Measurements from ENCODE around the gene SNX8. TPM values are rescaled to one million over a fixed set of nuclear protein-coding genes. Genes with fewer than 3 reads are reported as not detected.
"Not testable (repeated sequence)": the region's sequence is repeated elsewhere in the genome, so short reads cannot be mapped to it uniquely, and the experiment has no call there.

The SNX8 gene
- total and polyA plus RNA-seq, 4 donors = 24.6 to 54.6 (median 45.8) TPM

- DNase-seq = no peak
- 80 to 85% methylated on average over 20 of the region's 20 CpGs for WGBS, 2 donors
- no peak overlapping the region for H3K27ac ChIP-seq (ENCODE audit: low read depth in 1 of 2, low read length in 1 of 2)
Measured at GRCh38 chr7:2309889-2310331, 4.3 kb downstream of the SNX8 start.

DNA sequence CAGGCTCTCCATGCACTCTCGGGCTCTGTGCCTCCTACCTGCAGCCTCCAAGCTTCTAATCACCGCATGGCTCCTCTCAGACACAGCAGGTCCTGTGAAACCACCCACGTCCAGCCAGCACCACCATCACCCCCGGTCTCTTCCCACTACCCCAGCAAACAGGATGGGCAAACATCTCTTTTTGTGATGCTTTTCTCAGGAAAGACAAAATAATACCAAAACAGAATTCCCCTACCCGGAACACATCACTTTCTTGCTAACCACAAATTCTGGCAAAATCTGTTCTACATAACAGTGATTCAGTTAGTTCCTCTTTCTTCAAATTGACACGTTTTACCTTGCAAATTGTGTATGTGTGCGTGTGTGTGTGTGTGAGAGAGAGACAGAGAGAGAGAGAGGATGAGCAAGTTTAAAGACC is 6.5 kb downstream of the SNX8 start:
- Histone ChIP-seq H3K9me3 (ENCODE audit: control insufficient read depth in 4 of 4, insufficient read depth in 3 of 4, low read length in 3 of 4) (no peaks in the 10 kb centered on the region), H3K27ac (ENCODE audit: low read depth in 1 of 2, low read length in 1 of 2) (no peak overlapping the region), H3K27me3 (ENCODE audit: control insufficient read depth in 3 of 3, insufficient read depth in 3 of 3, low read length in 2 of 3) (no peaks in the 10 kb centered on the region), H3K4me1 (ENCODE audit: control insufficient read depth in 5 of 5, insufficient read depth in 5 of 5, low read length in 5 of 5) (peaks cover 0 to 10% (median 0%) of the 10 kb centered on the region in 5 donors), H3K4me3 (no peak overlapping the region), H3K9ac (ENCODE audit: insufficient read depth in 1 of 2, low read length in 2 of 2) (no peak overlapping the region), H3K36me3 (ENCODE audit: control insufficient read depth in 4 of 4, insufficient read depth in 4 of 4, low read length in 4 of 4) (peaks cover 0 to 4% (median 1%) of the 10 kb centered on the region in 4 donors)
- TF ChIP-seq, protein P1, sequence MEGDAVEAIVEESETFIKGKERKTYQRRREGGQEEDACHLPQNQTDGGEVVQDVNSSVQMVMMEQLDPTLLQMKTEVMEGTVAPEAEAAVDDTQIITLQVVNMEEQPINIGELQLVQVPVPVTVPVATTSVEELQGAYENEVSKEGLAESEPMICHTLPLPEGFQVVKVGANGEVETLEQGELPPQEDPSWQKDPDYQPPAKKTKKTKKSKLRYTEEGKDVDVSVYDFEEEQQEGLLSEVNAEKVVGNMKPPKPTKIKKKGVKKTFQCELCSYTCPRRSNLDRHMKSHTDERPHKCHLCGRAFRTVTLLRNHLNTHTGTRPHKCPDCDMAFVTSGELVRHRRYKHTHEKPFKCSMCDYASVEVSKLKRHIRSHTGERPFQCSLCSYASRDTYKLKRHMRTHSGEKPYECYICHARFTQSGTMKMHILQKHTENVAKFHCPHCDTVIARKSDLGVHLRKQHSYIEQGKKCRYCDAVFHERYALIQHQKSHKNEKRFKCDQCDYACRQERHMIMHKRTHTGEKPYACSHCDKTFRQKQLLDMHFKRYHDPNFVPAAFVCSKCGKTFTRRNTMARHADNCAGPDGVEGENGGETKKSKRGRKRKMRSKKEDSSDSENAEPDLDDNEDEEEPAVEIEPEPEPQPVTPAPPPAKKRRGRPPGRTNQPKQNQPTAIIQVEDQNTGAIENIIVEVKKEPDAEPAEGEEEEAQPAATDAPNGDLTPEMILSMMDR (IDR thresholded peaks at IDR 0.05; ENCODE audit: control extremely low read depth, extremely low read depth) = no peak
- ATAC-seq (ENCODE audit: insufficient read depth, low FRiP score) (no peak), DNase-seq (no peak)
- WGBS, 2 donors = 41 to 72% methylated on average over 7 of the region's 7 CpGs

More at GRCh38 chr7:2309889-2310331, 4.3 kb downstream of the SNX8 start:
- H3K27me3 ChIP-seq (ENCODE audit: control insufficient read depth in 3 of 3, insufficient read depth in 3 of 3, low read length in 2 of 3) = no peaks in the 10 kb centered on the region
- no peaks in the 10 kb centered on the region for H3K9me3 ChIP-seq (ENCODE audit: control insufficient read depth in 4 of 4, insufficient read depth in 3 of 4, low read length in 3 of 4)
- TF ChIP-seq, protein P1 (IDR thresholded peaks at IDR 0.05; ENCODE audit: control extremely low read depth, extremely low read depth) = no peak
- no peak overlapping the region for H3K9ac ChIP-seq (ENCODE audit: insufficient read depth in 1 of 2, low read length in 2 of 2)
- no peak for ATAC-seq (ENCODE audit: insufficient read depth, low FRiP score)
- H3K4me1 ChIP-seq (ENCODE audit: control insufficient read depth in 5 of 5, insufficient read depth in 5 of 5, low read length in 5 of 5) = peaks cover 0 to 11% (median 4%) of the 10 kb centered on the region in 5 donors
- peaks cover 0 to 4% (median 1%) of the 10 kb centered on the region in 4 donors for H3K36me3 ChIP-seq (ENCODE audit: control insufficient read depth in 4 of 4, insufficient read depth in 4 of 4, low read length in 4 of 4)
- no peak overlapping the region for H3K4me3 ChIP-seq

GRCh38 chr7:2306688-2307087 is 7.6 kb downstream of the SNX8 start:
- Histone ChIP-seq H3K27ac (ENCODE audit: low read depth in 1 of 2, low read length in 1 of 2) (no peak overlapping the region), H3K27me3 (ENCODE audit: control insufficient read depth in 3 of 3, insufficient read depth in 3 of 3, low read length in 2 of 3) (no peaks in the 10 kb centered on the region), H3K4me1 (ENCODE audit: control insufficient read depth in 5 of 5, insufficient read depth in 5 of 5, low read length in 5 of 5) (peaks cover 0 to 10% (median 0%) of the 10 kb centered on the region in 5 donors), H3K9ac (ENCODE audit: insufficient read depth in 1 of 2, low read length in 2 of 2) (no peak overlapping the region), H3K36me3 (ENCODE audit: control insufficient read depth in 4 of 4, insufficient read depth in 4 of 4, low read length in 4 of 4) (peaks cover 0 to 4% (median 1%) of the 10 kb centered on the region in 4 donors), H3K9me3 (ENCODE audit: control insufficient read depth in 4 of 4, insufficient read depth in 3 of 4, low read length in 3 of 4) (no peaks in the 10 kb centered on the region), H3K4me3 (no peak overlapping the region)
- TF ChIP-seq, protein P1 (IDR thresholded peaks at IDR 0.05; ENCODE audit: control extremely low read depth, extremely low read depth) = no peak
- DNase-seq (no peak), ATAC-seq (ENCODE audit: insufficient read depth, low FRiP score) (no peak)
- 81 to 82% methylated on average over 6 of the region's 6 CpGs for WGBS, 2 donors

- not testable (repeated sequence) for H3K36me3 ChIP-seq (ENCODE audit: control insufficient read depth in 4 of 4, insufficient read depth in 4 of 4, low read length in 4 of 4); H3K9me3 ChIP-seq (ENCODE audit: control insufficient read depth in 4 of 4, insufficient read depth in 3 of 4, low read length in 3 of 4); H3K27me3 ChIP-seq (ENCODE audit: control insufficient read depth in 3 of 3, insufficient read depth in 3 of 3, low read length in 2 of 3); ATAC-seq (ENCODE audit: insufficient read depth, low FRiP score); H3K4me3 ChIP-seq; DNase-seq; H3K9ac ChIP-seq (ENCODE audit: insufficient read depth in 1 of 2, low read length in 2 of 2)
- peak overlapping the region in 1 of 2 donors; percentile 60 for H3K27ac ChIP-seq (ENCODE audit: low read depth in 1 of 2, low read length in 1 of 2)
- H3K4me1 ChIP-seq (ENCODE audit: control insufficient read depth in 5 of 5, insufficient read depth in 5 of 5, low read length in 5 of 5) = peaks cover 0 to 13% (median 0%) of the 10 kb centered on the region in 5 donors
- WGBS, 2 donors = 89 to 91% methylated on average over 6 of the region's 6 CpGs
Measured at GRCh38 chr7:2305258-2305657, 9.0 kb downstream of the SNX8 start.

DNA sequence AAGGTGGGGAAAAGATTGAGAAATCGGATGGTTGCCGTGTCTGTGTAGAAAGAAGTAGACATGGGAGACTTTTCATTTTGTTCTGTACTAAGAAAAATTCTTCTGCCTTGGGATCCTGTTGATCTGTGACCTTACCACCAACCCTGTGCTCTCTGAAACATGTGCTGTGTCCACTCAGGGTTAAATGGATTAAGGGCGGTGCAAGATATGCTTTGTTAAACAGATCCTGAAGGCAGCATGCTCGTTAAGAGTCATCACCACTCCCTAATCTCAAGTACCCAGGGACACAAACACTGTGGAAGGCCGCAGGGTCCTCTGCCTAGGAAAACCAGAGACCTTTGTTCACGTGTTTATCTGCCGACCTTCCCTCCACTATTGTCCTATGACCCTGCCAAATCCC is 10.7 kb downstream of the SNX8 start:
- DNase-seq; ATAC-seq (ENCODE audit: insufficient read depth, low FRiP score); H3K9ac ChIP-seq (ENCODE audit: insufficient read depth in 1 of 2, low read length in 2 of 2); H3K27ac ChIP-seq (ENCODE audit: low read depth in 1 of 2, low read length in 1 of 2); H3K9me3 ChIP-seq (ENCODE audit: control insufficient read depth in 4 of 4, insufficient read depth in 3 of 4, low read length in 3 of 4); H3K4me3 ChIP-seq; H3K36me3 ChIP-seq (ENCODE audit: control insufficient read depth in 4 of 4, insufficient read depth in 4 of 4, low read length in 4 of 4); H3K27me3 ChIP-seq (ENCODE audit: control insufficient read depth in 3 of 3, insufficient read depth in 3 of 3, low read length in 2 of 3): not testable (repeated sequence)
- peaks cover 0 to 16% (median 2%) of the 10 kb centered on the region in 5 donors for H3K4me1 ChIP-seq (ENCODE audit: control insufficient read depth in 5 of 5, insufficient read depth in 5 of 5, low read length in 5 of 5)
- 70 to 78% methylated on average over 6 to 7 of the region's 7 CpGs for WGBS, 2 donors

GRCh38 chr7:2302743-2303397 is 11.4 kb downstream of the SNX8 start:
- not testable (repeated sequence) for H3K27me3 ChIP-seq (ENCODE audit: control insufficient read depth in 3 of 3, insufficient read depth in 3 of 3, low read length in 2 of 3); H3K4me3 ChIP-seq; H3K27ac ChIP-seq (ENCODE audit: low read depth in 1 of 2, low read length in 1 of 2); H3K9me3 ChIP-seq (ENCODE audit: control insufficient read depth in 4 of 4, insufficient read depth in 3 of 4, low read length in 3 of 4); DNase-seq; ATAC-seq (ENCODE audit: insufficient read depth, low FRiP score); H3K36me3 ChIP-seq (ENCODE audit: control insufficient read depth in 4 of 4, insufficient read depth in 4 of 4, low read length in 4 of 4); H3K9ac ChIP-seq (ENCODE audit: insufficient read depth in 1 of 2, low read length in 2 of 2)
- H3K4me1 ChIP-seq (ENCODE audit: control insufficient read depth in 5 of 5, insufficient read depth in 5 of 5, low read length in 5 of 5) = peaks cover 0 to 16% (median 2%) of the 10 kb centered on the region in 5 donors
- 94 to 97% methylated on average over 31 to 45 of the region's 55 CpGs for WGBS, 2 donors

Measured in lung (tissue), 12 donors.